GM12801 (cell line): ENCODE measurements around the gene ABHD15.

ENCODE experiments used
- CTCF ChIP-seq: IDR thresholded peaks from one replicate; pipeline ENCODE4 v1.5.1; 2011; ENCODE audit warnings: control low read depth; ENCODE audit not compliant: insufficient read length; ENCODE audit errors: extremely low read depth

ABHD15 gene

DNA sequence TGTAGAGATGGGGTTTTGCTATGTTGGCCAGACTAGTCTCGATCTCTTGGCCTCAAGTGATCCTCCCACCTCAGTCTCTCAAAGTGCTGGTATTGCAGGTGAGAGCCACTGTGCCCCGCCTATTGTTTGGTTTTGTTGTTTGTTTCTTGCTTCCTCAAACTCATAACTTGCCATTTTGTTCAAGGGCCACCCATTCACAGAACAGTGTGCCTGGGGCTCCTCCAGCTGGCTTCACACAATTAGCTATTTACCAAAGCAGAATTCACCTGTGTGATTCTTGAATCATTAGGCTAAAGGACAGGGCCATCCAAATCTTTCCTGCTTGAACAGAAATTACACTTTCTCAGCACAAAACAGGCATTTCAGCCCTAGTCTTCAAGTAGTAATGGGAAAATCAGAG is 7.2 kb downstream of the ABHD15 start:
- no peak for TF ChIP-seq CTCF

GRCh38 chr17:29557739-29558116 is 9.1 kb downstream of the ABHD15 start:
- no peak for TF ChIP-seq CTCF

- no peak for TF ChIP-seq CTCF
Observed at GRCh38 chr17:29557085-29557738, 9.6 kb downstream of the ABHD15 start.

DNA sequence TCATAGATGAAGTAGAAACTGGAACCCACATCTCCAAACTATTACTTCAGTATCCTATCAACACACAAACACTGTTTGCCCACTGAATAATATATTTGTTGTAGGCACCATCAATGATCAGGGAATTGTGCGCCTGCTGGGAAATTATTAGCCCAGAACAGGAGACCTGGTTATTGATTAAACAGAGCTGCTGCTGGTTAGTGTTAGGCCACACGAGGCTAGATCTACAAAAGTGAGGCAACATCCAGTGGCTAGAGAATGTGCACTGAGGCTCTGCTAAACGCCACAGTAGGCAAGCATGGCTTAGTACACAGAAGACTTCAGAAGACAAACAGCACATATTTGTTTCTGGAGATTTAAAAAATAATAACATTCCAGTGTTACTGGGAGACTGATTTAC is 11.0 kb downstream of the ABHD15 start:
- no peak for TF ChIP-seq CTCF

GRCh38 chr17:29549177-29549923 is 17.5 kb downstream of the ABHD15 start:
- TF ChIP-seq CTCF = no peak

DNA sequence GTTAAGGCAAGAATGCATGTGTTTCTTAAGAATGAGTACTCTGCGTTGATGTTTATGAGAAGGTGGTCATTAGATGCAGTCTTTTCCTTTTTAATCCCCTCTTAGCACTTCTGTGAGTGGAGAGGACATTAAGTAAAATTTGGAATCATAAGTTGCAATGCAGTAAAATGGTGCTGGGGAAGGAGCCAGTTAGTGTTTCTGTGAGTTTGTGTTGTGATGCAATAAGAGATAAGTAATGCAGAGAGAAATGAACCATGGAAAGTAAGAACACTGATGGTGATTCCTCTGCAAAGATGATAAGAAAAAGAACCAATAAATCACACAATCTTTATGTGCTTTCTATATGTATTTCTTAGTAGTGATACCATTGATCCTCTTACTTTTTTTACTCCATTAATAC is 20.0 kb downstream of the ABHD15 start:
- TF ChIP-seq CTCF = no peak

- no peak for TF ChIP-seq CTCF
Observed at GRCh38 chr17:29546085-29546484, 20.8 kb downstream of the ABHD15 start.
